ENCODE measurements around the gene RAB40B.

DNA sequence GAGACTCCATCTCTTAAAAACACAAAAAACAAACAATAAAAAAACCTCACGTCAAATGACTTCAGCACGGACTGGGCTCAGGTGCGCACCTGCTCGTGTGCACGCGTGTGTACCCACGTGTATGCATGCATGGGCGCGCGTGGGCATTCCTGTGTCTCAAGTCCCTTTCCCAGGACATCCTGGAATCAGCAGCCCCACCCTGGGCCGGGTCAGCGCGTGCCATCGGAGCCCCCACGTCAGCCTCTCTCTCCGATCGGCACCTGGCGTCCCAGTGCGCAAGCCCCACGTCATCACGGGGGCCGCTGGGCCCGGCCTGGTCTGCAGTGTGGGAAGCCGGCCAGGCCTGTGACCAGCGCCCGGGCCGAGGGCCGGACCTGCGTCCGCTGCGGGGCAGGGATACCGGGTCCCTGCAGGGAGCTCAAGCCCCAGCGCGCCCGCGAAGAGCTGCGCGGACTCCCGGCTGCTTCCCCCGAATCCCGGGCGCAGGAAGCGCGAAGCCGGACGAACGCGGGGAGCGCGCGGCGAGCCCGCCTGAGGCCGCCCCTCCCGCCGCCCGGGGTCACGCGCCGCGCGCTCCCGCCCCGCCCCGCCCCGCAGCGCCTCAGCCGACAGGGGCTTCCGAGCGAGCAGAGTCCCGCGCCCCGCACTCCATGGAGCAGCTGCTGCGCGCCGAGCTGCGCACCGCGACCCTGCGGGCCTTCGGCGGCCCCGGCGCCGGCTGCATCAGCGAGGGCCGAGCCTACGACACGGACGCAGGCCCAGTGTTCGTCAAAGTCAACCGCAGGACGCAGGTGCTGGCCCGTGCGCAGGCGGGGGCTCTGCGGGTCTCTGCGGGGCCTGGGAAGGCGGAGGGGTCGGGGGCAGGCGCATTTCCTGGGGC lies 36.7 kb upstream of the RAB40B start, which contains the start of gene FN3K:
- TF ChIP-seq TCF7L2 (IDR thresholded peaks at IDR 0.05; ENCODE audit: borderline replicate concordance, extremely low read depth, insufficient read depth, insufficient read length) (no peak), POLR2A (IDR thresholded peaks at IDR 0.05; ENCODE audit: borderline replicate concordance, extremely low read depth, insufficient read depth, insufficient read length) (no peak), POLR2AphosphoS5 (IDR thresholded peaks at IDR 0.05; ENCODE audit: low read depth, low read length) (peak; percentile 27), REST (IDR thresholded peaks at IDR 0.05; ENCODE audit: low read depth) (no peak), JUND (IDR thresholded peaks at IDR 0.05) (no peak), YY1 (IDR thresholded peaks at IDR 0.05; ENCODE audit: extremely low read depth, insufficient replicate concordance, low read depth, low read length) (no peak), MAX (IDR thresholded peaks at IDR 0.05) (no peak; the same call in 1 of the 2 replicates), EZH2 (IDR thresholded peaks at IDR 0.05) (no peak), ELF1 (IDR thresholded peaks at IDR 0.05; ENCODE audit: borderline replicate concordance, low read depth) (no peak), ZFX (IDR thresholded peaks at IDR 0.05) (0 out of 2 replicates have a peak, but pooled peaks have one; percentile 9), EZH2phosphoT487 (IDR thresholded peaks at IDR 0.05; ENCODE audit: borderline replicate concordance) (no peak), ZNF274 (IDR thresholded peaks at IDR 0.05; ENCODE audit: low read depth, low read length) (no peak), SP1 (IDR thresholded peaks at IDR 0.05; ENCODE audit: low read depth) (no peak)
- TF ChIP-seq, protein P1, sequence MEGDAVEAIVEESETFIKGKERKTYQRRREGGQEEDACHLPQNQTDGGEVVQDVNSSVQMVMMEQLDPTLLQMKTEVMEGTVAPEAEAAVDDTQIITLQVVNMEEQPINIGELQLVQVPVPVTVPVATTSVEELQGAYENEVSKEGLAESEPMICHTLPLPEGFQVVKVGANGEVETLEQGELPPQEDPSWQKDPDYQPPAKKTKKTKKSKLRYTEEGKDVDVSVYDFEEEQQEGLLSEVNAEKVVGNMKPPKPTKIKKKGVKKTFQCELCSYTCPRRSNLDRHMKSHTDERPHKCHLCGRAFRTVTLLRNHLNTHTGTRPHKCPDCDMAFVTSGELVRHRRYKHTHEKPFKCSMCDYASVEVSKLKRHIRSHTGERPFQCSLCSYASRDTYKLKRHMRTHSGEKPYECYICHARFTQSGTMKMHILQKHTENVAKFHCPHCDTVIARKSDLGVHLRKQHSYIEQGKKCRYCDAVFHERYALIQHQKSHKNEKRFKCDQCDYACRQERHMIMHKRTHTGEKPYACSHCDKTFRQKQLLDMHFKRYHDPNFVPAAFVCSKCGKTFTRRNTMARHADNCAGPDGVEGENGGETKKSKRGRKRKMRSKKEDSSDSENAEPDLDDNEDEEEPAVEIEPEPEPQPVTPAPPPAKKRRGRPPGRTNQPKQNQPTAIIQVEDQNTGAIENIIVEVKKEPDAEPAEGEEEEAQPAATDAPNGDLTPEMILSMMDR (IDR thresholded peaks at IDR 0.05 in 2 of 3, conservative IDR thresholded peaks at IDR 0.05 in 1 of 3; ENCODE audit: borderline replicate concordance in 1 of 3, insufficient read depth in 1 of 3, low read depth in 2 of 3, low read length in 2 of 3) = no peak
